GM19043 (cell line): ENCODE measurements around the gene PDE1A.

ENCODE experiments used
- ATAC-seq: cut with Tn5 transposase; IDR thresholded peaks from one replicate; pipeline ENCODE4 v1.9.1; 2021; ENCODE audit warnings: low read depth; ENCODE audit not compliant: unreplicated experiment

The PDE1A gene

DNA sequence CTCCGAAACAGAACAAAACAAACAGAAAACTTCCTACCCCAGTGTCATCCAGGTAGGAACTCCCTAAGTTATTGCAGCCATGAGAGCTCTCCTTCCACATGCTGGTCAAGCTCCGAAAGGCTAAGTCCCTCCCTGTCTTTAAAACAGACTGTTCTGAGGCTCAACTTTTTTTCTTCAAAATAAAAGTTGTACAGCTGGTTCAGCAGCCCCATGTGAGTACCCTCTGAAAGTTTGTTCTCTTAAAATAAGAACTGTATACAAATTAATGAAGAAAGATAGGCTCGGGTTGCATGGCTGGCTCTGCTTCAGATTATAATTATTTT is at the start of gene PDE1A:
TSS of gene PDE1A (minus strand) at position 119 of the 323 bp plus-strand sequence.
- ATAC-seq = no peak

DNA sequence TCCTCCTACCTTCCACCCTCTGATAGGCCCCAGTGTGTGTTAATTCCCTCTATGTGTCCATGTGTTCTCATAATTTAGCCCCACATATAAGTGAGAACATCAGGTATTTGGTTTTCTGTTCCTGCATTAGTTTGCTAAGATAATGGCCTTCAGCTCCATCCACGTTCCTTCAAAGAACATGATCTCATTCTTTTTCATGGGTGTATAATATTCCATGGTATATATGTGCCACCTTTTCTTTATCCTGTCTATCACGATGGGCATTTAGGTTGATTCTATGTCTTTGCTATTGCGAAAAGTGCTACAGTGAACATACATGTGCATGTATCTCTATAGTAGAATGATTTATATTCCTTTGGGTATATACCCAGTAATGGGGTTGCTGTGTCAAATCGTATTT is 46.8 kb upstream of the PDE1A start:
- ATAC-seq = no peak

DNA sequence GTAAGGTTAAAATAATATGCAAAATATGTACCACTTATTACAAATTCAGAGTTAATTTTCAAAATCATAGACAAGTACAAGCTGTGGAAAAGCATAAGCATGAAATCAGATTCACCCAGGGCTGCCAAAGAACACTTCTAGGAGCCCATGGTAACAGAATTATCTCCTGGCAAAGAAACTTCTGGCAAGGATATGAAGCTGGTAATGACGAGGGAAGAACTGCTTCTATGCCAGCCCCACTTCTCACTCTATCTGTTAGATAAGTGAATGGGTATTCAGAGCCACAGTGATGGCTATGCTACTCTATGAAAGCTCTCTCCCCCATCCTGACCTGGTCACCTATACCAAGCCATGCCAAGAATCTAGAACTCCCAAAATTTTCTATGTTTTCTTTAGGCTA is 36.9 kb upstream of the PDE1A start:
- no peak for ATAC-seq

DNA sequence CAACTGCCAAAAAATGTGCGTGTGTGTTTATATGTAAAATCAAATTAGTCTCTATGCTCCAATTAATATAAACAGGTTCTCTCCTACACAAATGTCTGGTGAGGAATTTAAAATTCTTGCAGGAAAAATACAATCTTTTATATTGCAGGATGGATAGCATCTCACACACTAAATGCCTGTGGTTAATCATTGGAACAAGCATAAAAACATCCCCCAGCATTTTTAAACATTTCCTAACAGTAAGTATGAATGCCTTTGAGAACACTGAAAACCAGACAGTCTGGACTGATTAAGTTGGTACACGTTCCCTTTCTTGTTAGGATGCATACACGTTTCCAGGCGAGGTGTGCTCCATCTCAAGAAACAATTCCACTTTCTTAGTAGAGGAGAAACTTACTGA is 29.9 kb upstream of the PDE1A start:
- no peak for ATAC-seq

DNA sequence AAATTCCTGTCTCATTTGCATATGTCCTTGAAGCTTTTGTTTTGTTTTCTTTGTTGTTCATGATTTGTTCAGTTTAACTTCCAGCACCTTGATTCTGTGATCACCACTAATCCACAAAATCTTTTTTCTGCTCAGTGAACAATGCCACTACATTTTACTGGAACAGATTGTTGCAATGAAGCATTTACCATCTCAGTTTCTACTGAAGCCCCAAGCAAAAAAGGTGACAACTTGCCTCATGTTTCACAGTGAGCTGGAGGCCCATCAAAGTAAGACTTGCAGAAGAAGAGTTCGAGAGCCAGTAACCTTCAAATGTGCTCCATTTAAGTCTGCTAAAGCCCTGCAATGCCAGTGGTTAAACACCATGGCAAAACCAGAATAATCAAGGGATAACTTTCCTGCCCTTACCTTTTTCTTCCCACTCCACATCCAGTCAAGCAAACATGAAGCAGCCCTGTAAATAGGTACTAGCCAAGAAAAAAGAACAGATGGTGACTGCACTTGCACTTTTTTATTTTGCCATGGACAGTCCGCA is 25.7 kb upstream of the PDE1A start:
- ATAC-seq = no peak

DNA sequence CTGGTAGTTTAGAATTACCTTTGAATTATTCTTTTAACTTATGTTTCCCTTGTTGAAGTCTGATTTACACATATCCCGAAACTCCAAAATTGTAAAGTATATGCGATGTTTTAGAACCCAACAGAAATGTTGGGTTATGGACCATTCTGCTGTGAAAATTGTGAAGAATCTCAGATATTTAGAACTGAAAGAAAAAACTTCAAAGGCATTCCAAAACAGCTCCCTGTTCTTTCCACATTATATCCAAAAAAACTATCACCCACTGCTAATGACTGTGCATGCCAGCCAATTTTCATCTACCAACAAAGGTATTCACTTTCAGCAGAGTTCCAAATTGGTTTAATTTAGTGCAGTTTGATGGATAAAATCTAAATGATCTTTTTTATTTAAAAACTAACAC is 21.5 kb upstream of the PDE1A start:
- ATAC-seq = no peak

DNA sequence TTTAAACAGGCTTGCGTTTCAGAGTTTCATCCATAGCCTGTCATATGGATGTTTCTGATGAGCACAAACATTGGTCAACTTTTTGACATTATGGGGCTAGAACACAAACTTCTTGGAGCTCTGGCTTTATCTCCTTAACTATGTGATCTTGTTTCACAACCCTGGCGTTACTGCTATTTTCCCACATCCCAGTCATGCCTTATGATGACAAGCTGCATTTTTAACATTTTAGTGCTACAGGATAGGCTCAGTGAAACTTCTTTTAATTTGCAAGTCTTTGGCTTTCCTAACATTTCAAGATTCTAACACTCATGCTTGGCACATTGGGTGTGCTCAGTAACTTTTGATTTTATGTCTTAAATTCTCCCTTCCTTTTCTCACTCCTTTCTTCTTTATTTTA is 21.0 kb upstream of the PDE1A start:
- ATAC-seq = no peak

- ATAC-seq = no peak
Observed at GRCh38 chr2:182447163-182447562, 20.3 kb upstream of the PDE1A start.

DNA sequence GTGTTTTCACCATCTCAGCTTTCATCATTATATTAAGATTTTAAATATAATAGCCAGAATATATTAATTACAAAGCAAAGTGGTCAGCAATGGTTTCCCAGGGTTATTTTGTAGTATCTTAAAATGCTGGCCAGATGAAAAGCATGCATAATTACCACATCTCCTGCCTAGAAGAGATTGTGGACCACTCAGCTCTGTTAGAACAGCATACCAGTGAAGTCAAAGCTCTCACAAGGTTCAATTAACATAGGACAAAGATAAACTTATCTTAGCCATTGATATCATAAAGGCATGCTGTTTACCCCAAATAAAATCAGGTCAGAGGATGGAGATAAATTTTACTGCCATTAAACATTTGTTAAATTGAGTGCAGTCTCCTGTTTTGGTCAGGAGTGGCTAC is 19.3 kb upstream of the PDE1A start:
- ATAC-seq = no peak

- no peak for ATAC-seq
Observed at GRCh38 chr2:182445391-182445965, 18.6 kb upstream of the PDE1A start.

DNA sequence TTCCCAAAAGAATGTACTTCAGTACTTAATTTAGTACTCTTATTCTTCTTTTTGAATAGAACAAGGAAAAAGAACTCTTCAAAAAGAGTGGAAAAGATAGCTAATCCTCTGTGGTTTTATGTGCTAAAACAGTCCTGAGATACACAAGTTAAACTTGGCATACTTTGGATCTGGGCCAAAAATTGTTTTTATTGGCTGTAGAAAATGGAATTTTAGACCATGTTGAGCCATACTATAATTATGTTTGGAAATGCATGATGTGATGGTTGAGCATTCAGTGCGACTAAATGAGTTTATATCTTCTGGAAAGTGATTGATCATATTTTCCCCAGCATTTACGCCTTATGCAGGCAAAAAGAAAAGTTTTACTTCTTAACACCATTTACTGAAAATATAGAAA is 18.0 kb upstream of the PDE1A start:
- no peak for ATAC-seq

DNA sequence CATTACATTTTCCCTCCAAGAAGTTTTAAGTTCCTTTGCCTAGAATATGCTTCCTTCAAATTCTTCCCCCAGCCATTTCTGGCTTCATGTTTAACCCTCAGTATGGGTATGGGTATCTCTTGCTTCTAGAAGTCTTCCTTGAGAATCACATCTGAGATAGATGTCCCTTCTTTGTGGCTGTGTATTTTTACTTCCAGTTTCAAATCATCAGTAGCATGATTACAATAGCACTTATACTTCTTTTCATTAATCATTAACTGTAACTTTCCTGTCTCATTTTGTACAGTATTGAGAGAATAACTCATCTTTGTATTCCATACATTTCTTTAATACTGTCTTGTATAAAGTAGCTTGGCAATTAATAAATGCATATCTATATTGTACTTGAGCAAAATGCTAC is 17.3 kb upstream of the PDE1A start:
- ATAC-seq = peak; percentile 73

- ATAC-seq = no peak
Observed at GRCh38 chr2:182436252-182436651, 9.4 kb upstream of the PDE1A start.

DNA sequence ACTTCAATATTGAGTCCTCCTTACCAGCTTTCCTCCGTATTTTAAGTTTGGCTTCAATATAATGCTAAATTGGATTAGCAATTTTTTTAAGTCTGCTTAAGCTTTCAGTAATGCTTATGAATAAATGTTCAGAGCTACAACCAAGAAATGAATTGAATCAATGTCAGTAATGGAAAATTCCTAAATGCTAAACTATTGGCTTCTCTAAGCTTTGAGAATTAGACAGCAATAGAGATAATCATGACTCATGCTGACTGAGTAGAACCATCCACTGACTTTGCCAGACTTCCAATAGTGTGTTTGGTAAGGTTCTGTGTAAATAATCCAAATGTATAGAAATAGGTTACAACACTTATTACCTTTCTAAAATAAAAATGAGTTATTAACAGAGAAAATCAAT is 8.9 kb upstream of the PDE1A start:
- no peak for ATAC-seq

DNA sequence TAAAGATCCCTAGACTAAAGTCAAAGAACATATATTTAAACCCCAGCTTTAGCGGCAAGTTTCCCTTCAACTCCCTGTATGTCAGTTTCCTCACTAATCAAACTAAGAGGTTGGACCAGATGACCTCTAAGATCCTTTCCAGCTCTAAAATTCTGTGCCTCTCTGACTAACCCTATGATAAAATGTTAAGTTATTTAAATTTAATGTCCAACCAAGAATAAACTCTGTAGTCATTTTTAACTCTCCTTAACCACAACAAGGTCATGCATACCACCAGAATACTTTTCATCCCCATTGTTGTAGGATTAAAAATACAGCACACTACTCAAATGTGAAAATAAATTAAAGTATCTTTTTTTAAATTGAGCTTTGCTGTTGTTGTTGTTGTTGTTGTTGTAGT is 5.2 kb upstream of the PDE1A start:
- no peak for ATAC-seq

DNA sequence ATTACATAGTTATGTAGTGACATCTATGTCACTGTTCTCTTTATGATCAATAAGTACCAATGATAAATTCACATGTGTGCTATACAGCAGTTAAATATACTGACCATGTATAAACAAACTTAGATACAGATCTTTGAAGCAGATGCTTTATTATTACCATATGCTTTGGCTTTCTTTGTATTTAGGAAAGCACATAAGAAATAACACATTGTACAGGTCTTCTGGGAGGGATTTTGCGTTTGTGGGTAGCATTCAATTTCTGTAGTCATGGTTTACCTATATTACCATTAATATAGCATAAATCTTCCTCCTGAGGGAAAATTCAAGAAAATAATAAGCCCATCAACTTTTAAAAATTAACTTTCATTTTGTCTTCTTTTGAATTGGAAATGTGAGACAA is 1.6 kb upstream of the PDE1A start:
- ATAC-seq = no peak

DNA sequence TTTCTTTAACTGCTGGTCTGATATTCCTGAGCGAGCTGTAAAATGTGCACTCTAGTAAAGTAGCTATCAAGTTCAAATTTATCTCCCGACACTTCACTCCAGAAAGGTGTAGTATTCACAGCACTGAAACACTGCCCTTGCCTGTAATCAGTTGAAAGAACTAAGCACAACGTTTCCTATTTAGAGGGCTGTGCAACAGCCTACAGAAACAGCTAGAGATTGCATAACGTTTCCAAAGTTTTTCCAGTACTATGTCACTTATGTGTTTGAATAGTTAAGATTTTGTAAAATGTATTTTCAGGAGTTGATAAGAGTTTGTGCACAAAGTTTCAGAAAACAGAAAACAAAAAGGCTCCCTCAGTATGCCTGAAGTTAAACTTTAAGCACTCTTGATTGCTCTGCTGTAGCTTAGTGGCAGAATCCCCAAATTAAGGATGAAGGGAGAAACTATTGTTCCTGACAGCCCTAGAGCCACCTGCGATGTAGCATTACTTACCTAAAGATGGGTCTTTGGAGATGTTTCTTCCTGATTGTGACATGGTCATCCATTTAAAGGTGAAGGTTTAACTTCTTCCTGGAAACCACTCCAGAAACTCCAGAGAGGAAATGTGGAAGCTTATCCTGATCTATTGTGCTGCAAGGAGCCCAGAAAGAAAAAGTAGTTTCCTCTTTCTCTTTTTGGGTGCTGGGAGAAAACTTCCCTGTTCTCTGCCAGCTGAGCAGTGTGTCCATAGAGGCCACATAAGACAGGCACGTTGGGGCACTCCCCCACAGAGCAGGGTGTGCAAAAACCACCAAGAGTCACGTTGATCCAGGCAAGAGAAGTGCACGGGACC is 536 bp downstream of the PDE1A start:
- no peak for ATAC-seq

- no peak for ATAC-seq
Observed at GRCh38 chr2:182422864-182423263, 4.0 kb downstream of the PDE1A start.

DNA sequence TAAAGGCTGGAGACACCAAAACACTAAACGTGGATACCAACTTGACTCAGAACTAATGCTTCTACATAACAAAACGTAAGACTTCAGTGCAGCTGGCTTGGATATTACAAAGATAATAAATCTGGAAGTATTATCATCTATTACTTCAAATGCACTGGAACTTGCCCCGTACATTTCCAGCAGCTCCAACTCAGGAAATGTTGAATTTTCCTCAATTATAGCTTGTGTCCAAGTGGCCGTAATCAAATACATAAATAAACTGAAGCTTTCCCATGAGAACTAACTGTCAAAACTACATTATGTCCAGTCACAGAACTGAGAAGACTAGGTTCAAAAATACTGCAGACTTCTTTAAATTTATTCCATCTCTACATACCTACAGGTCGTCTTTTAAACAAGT is 6.2 kb downstream of the PDE1A start:
- no peak for ATAC-seq

GRCh38 chr2:182416861-182417260 is 10.0 kb downstream of the PDE1A start:
- ATAC-seq = no peak

DNA sequence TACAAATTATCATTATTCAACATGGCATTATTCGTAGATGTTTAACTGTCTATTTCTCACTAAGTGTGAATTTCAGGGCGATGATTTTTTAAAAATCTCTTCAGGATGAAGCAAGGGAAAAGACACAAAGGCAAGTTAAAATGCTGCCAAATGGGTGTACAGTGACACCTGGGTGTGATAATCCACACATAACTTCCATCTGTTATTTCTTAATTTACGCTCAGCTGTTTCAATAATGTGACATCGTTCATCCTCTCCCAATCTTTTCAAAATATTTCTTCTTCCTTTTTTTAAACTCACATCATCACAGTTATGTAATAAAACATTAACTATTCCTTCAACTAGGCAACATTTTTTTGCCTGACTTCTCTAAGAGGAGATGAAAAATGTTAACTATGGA is 10.6 kb downstream of the PDE1A start:
- no peak for ATAC-seq

- ATAC-seq = no peak
Observed at GRCh38 chr2:182415771-182416170, 11.1 kb downstream of the PDE1A start.
